ENCODE data around the gene GABRG3. TPM values are rescaled to one million over a fixed set of nuclear protein-coding genes. Genes with fewer than 3 reads are reported as not detected.

GABRG3 gene
- total RNA-seq, 4 donors from 2014 or later, result 0.67 to 3.0 TPM; not detected in 2

GRCh38 chr15:27459836-27460235 is 488.9 kb downstream of the GABRG3 start:
- H3K4me3 ChIP-seq (replicated peaks in 1 of 3), result no peak overlapping the region
- H3K4me1 ChIP-seq, result no peaks in the 10 kb centered on the region
- no peaks in the 10 kb centered on the region for H3K9me3 ChIP-seq
- no peaks in the 10 kb centered on the region for H3K27me3 ChIP-seq
- DNase-seq, result no peak
- no peaks in the 10 kb centered on the region for H3K36me3 ChIP-seq
- intact Hi-C loops (cut with DNase I), result no loop called here
- no peak overlapping the region for H3K27ac ChIP-seq
- WGBS, 2 donors, result 77 to 91% methylated on average over 4 of the region's 4 CpGs
- no peak for TF ChIP-seq CTCF (IDR thresholded peaks at IDR 0.05)
- no peak for TF ChIP-seq POLR2A (IDR thresholded peaks at IDR 0.05)

- Histone ChIP-seq H3K27me3 (no peaks in the 10 kb centered on the region), H3K9me3 (no peaks in the 10 kb centered on the region), H3K4me1 (peaks cover 2 to 3% of the 10 kb centered on the region in 2 donors), H3K4me3 (replicated peaks in 1 of 3) (no peak overlapping the region), H3K36me3 (no peaks in the 10 kb centered on the region), H3K27ac (no peak overlapping the region)
- 87 to 92% methylated on average over 5 of the region's 5 CpGs for WGBS, 2 donors
- DNase-seq, result no peak
- TF ChIP-seq POLR2A (IDR thresholded peaks at IDR 0.05), result no peak
- no peak for TF ChIP-seq CTCF (IDR thresholded peaks at IDR 0.05)
- intact Hi-C loops (cut with DNase I), result no loop called here
Observed at GRCh38 chr15:27461181-27461580, 490.2 kb downstream of the GABRG3 start.

- Histone ChIP-seq H3K36me3 (no peaks in the 10 kb centered on the region), H3K9me3 (no peaks in the 10 kb centered on the region), H3K4me1 (peaks cover 2 to 13% of the 10 kb centered on the region in 2 donors), H3K27me3 (no peaks in the 10 kb centered on the region), H3K4me3 (replicated peaks in 1 of 3) (no peak overlapping the region), H3K27ac (no peak overlapping the region)
- 73 to 87% methylated on average over 6 to 7 of the region's 8 CpGs for WGBS, 2 donors
- intact Hi-C loops (cut with DNase I), result no loop called here
- no peak for TF ChIP-seq CTCF (IDR thresholded peaks at IDR 0.05)
- no peak for TF ChIP-seq POLR2A (IDR thresholded peaks at IDR 0.05)
- no peak for DNase-seq
Observed at GRCh38 chr15:27463525-27464088, 492.6 kb downstream of the GABRG3 start.

GRCh38 chr15:27464941-27465612 is 494.1 kb downstream of the GABRG3 start:
- H3K27ac ChIP-seq, result no peak overlapping the region
- intact Hi-C loops (cut with DNase I), result no loop called here
- no peak overlapping the region for H3K4me3 ChIP-seq (replicated peaks in 1 of 3)
- H3K9me3 ChIP-seq, result no peaks in the 10 kb centered on the region
- no peaks in the 10 kb centered on the region for H3K36me3 ChIP-seq
- TF ChIP-seq POLR2A (IDR thresholded peaks at IDR 0.05), result no peak
- no peak for TF ChIP-seq CTCF (IDR thresholded peaks at IDR 0.05)
- no peak for DNase-seq
- H3K27me3 ChIP-seq, result no peaks in the 10 kb centered on the region
- 75 to 81% methylated on average over 10 of the region's 10 CpGs for WGBS, 2 donors
- H3K4me1 ChIP-seq, result peaks cover 2 to 13% of the 10 kb centered on the region in 2 donors

GRCh38 chr15:27466758-27467157 is 495.8 kb downstream of the GABRG3 start:
- intact Hi-C loops (cut with DNase I), result no loop called here
- peaks cover 2 to 13% of the 10 kb centered on the region in 2 donors for H3K4me1 ChIP-seq
- no peaks in the 10 kb centered on the region for H3K27me3 ChIP-seq
- no peak overlapping the region for H3K27ac ChIP-seq
- H3K36me3 ChIP-seq, result no peaks in the 10 kb centered on the region
- TF ChIP-seq POLR2A (IDR thresholded peaks at IDR 0.05) (no peak), CTCF (IDR thresholded peaks at IDR 0.05) (no peak)
- H3K9me3 ChIP-seq, result no peaks in the 10 kb centered on the region
- 65 to 67% methylated on average over 2 of the region's 2 CpGs for WGBS, 2 donors
- no peak for DNase-seq
- no peak overlapping the region for H3K4me3 ChIP-seq (replicated peaks in 1 of 3)
